IPS-NIHi7 (cell line): ENCODE data around the gene RTKN.
A peak's percentile ranks its signal among the peaks of the same experiment; 100 is the strongest.
"Not testable (repeated sequence)": the region's sequence is repeated elsewhere in the genome, so short reads cannot be mapped to it uniquely, and the experiment has no call there.

ENCODE experiments used
- DNase-seq: peaks from one replicate; pipeline ENCODE4 v3.0.0; 2012; ENCODE audit warnings: mixed read lengths; ENCODE audit errors: extremely low spot score

RTKN gene

DNA sequence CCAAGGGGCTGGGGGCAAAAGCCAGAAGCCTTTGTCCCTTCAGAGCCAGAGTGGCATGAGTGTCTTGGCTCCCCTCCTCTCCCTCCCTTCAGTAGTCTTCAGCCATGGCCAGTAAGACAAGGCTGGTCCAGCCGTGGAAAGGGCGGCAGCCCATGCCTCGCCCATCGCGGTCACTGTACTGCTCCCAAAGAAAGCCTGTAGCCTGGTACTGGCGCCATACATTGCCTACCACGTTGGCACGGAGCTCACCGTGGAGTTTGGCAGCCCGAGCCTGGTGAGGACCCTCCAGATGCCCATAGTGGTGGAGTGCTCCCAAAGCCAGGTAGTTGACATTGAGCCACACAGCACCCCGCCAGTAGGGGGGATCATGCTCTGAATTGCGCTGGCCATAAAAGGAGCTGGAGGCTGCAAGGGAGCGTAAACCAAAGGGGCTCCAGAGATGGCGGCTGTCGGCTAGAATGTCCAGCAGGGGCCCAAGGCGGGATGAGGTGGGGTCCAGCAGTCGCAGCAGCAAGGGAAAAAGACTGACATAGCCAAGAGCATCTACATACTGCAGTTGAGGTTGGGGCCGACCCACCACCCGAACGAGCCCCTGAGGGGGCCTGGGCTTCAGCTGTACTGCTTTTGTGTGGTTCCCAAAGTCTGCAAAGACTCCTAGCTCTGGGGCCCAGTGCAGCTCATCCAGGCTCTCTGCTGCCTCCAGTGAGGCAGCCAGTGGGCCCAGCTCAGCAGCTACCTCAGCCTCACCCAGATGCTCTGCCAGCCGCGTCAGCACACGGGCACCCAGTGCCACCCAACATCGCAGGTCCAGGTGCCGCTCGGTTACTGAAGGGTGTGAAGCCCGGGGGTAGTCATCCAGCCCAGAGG, 19.7 kb upstream of the RTKN start:
- peak; percentile 28 for DNase-seq

DNA sequence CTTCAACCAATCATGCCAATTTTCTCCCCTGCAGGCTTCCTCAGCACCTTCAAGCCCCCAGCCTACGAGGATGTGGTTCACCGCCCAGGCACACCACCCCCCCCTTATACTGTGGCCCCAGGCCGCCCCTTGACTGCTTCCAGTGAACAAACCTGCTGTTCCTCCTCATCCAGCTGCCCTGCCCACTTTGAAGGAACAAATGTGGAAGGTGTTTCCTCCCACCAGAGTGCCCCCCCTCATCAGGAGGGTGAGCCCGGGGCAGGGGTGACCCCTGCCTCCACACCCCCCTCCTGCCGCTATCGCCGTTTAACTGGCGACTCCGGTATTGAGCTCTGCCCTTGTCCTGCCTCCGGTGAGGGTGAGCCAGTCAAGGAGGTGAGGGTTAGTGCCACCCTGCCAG, 18.4 kb upstream of the RTKN start:
- not testable (repeated sequence) for DNase-seq

DNA sequence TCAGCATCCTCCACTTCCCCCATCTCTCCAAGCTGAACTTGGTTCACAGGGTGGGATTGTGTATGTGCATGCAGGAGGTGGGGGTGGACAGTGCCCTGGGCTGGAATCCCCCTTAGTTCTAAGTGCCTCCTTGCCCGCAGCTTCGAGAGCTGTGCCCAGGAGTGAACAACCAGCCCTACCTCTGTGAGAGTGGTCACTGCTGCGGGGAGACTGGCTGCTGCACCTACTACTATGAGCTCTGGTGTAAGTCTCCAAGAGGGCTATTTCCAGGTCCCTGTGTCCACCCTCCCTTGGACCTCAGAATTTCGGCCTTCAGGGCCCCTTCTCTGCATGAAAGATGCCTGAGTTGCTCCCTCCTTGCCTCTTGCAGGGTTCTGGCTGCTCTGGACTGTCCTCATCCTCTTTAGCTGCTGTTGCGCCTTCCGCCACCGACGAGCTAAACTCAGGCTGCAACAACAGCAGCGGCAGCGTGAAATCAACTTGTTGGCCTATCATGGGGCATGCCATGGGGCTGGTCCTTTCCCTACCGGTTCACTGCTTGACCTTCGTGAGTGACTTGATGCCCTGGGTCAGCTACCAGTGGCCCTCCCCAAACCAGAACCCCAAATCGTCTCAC, 17.9 kb upstream of the RTKN start:
- not testable (repeated sequence) for DNase-seq

DNA sequence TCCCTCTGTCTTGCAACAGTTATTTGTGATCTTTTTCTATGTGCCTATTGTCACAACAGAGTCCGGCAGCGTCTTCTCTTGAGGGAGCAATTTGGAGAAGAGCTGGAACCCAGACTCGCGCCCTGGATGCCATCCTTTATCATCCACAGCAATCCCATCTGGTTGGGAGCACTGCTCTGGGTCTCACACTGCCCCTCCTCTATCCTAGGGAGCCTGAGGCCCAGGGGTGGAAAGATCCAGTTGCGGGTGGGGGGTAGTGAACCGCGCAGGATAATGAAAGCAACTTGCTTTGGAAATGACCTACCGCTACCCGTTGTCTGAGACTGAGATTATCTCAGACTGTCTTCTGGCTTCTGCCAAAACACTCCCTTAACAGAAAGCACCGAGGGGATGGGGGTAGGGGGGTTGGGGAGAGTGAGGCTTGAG, 17.2 kb upstream of the RTKN start:
- no peak for DNase-seq

DNA sequence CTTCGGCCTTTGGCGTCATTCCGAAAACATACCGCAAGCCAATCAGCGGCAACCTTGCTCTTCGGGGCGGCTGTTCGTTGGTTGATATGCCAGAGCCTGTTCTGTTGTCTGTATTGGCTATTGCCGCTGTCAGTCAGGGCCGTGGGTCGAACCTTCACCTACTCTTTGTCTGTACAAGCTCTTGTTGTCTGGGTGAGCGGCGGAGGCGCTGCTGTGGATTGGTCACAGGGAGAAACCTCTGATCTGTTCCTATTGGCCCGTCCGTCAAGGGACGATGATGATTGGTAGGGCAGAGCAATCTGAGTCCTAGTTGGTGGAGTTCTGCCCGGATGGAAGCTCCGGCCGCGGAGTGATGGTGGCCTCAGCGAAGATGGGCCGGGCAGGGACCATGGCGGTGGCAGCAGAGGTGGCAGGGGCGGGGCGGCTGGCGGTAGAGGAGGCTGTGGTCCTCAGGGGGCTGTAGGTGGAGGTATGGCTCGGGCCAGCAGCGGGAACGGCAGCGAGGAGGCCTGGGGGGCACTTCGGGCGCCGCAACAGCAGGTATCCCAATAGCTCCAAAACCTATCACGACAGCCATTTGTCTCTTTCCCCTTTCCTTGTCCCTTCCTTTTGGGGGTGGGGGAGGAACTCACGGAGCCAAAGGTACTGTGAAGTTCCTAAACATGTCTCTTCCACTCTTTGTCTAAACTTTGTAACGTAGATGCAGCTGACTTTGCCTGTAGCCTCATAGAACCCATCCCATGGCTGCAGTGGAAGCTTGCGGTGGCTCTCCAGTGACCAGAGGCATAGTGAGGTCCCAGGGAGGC, 16.6 kb upstream of the RTKN start, which contains the start of gene WBP1:
Gene WBP1, plus strand, starts transcription at position 307 of the 806 bp plus-strand sequence. Its CDS starts 165 bp downstream, at position 472.
- DNase-seq = peak; percentile 92

- DNase-seq = peak; percentile 62
These were observed 15.9 kb upstream of the RTKN start for GRCh38 chr2:74457549-74458131.

DNA sequence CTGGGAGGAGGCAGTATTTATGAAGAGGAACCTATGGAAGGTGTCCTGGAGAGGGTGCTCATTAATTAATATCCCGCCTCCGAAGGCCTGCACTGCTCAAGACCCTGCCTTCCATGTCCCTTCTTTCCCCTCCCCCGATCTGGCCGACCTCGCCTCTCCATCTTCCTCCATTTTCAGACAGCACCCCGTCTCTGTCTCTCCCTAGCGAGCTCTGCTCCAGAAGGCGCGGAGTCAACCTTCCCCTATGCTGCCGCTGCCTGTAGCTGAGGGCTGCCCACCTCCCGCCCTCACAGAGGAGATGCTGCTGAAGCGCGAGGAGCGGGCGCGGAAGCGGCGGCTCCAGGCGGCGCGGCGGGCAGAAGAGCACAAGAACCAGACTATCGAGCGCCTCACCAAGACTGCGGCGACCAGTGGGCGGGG, 15.4 kb upstream of the RTKN start:
- no peak for DNase-seq

GRCh38 chr2:74454654-74455511, 13.1 kb upstream of the RTKN start, which contains the start of gene INO80B:
TSS of gene INO80B (plus strand) at chr2:74455087. CDS start at chr2:74455117, 30 bp downstream.
- peak; percentile 79 for DNase-seq

DNA sequence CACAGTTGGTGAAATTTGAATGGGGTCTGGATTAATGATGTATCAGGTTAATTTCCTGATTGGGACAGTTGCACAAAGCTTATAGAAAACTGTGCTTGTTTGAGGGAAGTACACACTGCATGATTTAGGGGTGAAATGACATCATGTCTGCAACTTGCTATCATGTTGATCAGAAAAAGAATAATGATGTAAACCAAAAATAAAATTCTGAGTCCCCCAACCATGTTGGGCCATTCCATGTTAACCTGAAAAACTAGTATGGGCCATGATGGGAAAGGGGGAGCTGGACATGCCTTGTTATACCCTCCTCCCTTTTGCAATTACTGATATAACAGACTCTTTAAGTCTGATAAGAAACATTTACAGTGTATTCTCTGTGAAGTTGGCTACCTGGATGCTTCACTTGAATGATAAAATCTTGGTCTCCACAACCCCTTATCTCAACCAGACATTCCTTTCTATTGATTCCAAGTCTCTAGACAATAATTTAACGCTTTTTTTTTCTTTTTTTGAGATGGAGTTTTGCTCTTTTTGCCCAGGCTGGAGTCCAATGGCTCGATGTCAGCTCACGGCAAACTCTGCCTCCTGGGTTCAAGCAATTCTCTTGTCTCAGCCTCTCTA, 8.9 kb upstream of the RTKN start:
- no peak for DNase-seq

- DNase-seq = no peak
These were observed 7.0 kb upstream of the RTKN start for GRCh38 chr2:74448771-74449170.

GRCh38 chr2:74447230-74447999, 5.7 kb upstream of the RTKN start:
- DNase-seq = no peak

GRCh38 chr2:74444498-74445318, 3.0 kb upstream of the RTKN start:
- DNase-seq = no peak

- not testable (repeated sequence) for DNase-seq
These were observed 953 bp upstream of the RTKN start for GRCh38 chr2:74442483-74443297.

DNA sequence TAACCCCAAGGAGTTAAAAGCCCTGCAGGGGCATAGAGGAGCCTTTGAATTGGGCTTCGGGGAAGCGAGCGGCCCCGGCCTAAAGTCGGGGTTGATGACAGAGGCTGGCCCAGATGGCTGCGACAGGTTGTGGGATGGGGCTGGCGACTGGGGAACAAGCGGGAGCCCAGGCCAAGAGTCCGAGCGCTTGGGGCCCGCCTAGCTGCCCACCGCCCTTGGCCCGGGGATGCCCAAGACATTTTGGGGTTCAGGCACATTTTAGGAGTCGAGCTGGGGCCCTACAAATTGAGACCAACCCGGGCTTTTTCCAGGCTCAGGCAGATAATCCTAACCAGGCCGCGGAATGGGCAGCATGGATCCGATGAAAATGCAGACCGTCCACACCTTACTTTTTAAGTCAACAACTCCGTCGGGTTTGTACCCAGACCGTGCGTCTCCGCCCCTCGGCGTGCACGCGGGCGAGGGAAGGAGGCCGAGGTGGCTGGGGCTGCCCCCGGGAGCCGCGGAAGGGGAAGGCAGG, 507 bp downstream of the RTKN start:
- DNase-seq = no peak

DNA sequence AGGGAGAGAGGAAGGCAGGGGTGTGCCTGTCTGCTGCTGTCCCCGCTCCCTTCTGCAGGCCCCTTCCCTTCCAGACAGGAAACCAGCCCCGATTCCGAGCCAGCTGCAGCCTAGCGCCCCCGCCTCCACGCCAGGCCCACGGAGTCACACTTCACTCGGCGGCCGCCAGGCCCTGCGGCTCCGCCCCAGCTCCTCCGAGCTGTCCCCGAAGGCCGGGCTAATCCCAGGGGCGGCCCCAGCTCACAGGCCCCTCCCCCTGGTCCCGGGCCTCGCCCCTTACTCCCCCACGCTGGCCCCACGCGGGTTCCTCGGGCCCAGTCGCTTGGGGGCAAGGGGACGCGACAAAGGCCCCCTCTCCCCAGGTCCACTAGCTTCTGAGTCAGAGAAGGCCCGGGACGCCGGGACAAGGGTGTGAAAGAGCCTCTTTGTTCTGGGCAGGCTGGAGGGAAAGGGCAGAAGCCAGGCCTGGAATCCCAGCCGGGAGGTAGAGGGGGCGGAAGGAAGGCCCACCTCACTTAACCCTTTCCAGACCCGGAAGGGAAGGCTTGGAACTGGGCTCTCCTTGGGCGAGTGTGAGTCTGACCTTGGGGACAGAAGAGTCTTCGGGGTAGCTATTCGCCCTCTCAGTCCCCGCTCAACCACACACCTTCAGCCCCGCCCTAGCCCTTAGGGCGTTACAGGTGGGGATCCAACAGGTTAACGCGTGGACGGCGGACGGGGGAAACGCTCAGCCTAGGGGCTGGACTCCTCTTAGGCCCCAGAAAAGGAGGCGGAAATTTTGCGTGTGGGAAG, 1.2 kb downstream of the RTKN start:
- DNase-seq = peak; percentile 96

DNA sequence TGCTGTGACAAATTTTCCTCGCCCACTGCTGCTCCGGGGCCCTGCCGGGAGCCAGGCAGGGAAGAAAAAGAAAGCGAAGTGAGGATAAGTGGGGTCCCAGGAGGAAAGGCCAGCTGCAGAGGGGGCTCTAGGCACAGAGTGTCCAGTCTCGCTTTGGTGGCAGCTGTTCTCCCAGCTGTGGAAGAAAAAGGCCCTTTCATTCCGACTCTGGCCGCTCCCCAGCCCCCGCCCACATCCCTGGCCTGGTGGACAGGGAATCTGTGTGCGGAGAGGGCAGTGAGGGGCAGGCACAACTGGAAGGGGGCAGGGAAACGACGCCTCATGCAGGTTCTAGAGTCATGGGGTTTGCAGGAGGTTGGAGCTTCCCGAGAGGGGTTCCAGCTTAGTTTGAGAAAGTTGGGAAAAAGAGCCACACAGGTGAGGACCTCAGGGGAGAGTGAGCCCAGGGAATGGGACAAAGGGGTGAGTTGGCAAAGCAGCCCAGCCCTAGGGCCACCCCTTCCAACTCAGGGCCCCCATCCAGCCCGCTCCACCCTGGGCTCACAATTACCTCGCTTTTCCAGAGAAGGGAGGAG, 1.8 kb downstream of the RTKN start:
- no peak for DNase-seq
